ENCODE data around the gene PLEKHM3. TPM values are rescaled to one million over a fixed set of nuclear protein-coding genes. Genes with fewer than 3 reads are reported as not detected.

The PLEKHM3 gene
- total RNA-seq, 1 experiment from 2014 or later, result 8.4 TPM

DNA sequence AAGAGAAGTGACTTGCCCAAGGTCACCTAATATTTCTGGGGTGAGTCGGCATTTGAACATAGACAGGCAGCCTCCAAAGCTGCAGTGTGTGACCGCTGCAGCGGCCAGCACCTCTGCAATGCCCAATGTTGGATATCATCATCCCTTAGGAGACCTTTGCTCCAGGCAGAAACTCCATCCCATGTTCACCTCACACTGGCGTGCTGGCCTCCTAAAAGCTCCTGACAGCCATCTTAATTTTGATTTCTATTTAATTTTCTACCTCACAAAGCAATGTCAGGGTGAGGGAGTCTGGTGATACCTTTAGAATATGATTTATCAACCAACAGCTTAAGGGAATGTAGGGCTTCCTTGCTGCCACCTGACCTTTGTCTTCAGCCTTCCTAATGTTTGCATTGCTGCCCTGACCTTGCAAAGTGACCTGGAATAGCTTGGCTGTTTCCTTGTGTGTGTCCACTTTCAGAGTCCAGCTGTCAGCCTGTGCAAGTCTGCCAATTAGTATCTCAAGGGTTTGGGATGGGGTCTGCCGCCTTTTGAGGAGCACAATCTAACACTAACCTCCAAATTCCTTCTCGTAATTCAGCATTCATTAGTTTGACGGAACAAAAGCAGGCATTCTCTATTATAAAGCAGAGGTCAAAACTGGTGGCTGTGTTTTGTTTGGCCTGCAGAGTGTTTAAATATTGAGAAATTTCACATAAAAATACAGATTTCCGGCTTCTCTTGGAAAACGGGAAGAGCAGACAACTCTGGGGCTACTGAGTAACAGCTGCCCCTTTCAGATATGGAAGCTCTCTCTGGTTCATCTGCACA, 127.6 kb downstream of the PLEKHM3 start:
- no TSS peak for BruUV-seq (replicated peaks)
- Histone ChIP-seq H3K36me3 (ENCODE audit: low read depth) (no peaks in the 10 kb centered on the region), H3K4me2 (no peak overlapping the region), H3K27ac (no peak overlapping the region), H3K27me3 (ENCODE audit: insufficient read depth, low read depth) (no peaks in the 10 kb centered on the region), H4K20me1 (ENCODE audit: insufficient read depth) (no peaks in the 10 kb centered on the region), H3K9me2 (ENCODE audit: insufficient read depth) (no peaks in the 10 kb centered on the region), H3K79me2 (ENCODE audit: low read depth) (no peaks in the 10 kb centered on the region), H3K4me1 (replicated peaks; ENCODE audit: insufficient read depth) (no peaks in the 10 kb centered on the region), H2AFZ (no peak overlapping the region), H3K9me3 (ENCODE audit: insufficient read depth, low read depth) (no peaks in the 10 kb centered on the region), H3K4me3 (no peak overlapping the region), H3F3A (ENCODE audit: insufficient read depth, low read depth) (no peaks in the 10 kb centered on the region)
- TF ChIP-seq CTCF (conservative IDR thresholded peaks at IDR 0.05) (no peak), EZH2 (IDR thresholded peaks at IDR 0.05; ENCODE audit: low read depth) (no peak)
- intact Hi-C loops (cut with micrococcal nuclease; ENCODE audit: unreplicated experiment), result no loop called here
- ChIA-PET CTCF (no interaction called here), POLR2A (ENCODE audit: unreplicated experiment) (no interaction called here)
- no peak for DNase-seq

- BruUV-seq (replicated peaks), result no TSS peak
- TF ChIP-seq CTCF (conservative IDR thresholded peaks at IDR 0.05), result no peak
- TF ChIP-seq EZH2 (IDR thresholded peaks at IDR 0.05; ENCODE audit: low read depth), result no peak
- H3K27ac ChIP-seq, result no peak overlapping the region
- POLR2A ChIA-PET (ENCODE audit: unreplicated experiment), result no interaction called here
- no peaks in the 10 kb centered on the region for H3K27me3 ChIP-seq (ENCODE audit: insufficient read depth, low read depth)
- no peaks in the 10 kb centered on the region for H3K4me1 ChIP-seq (replicated peaks; ENCODE audit: insufficient read depth)
- no peak overlapping the region for H3K4me2 ChIP-seq
- H3K79me2 ChIP-seq (ENCODE audit: low read depth), result no peaks in the 10 kb centered on the region
- no peaks in the 10 kb centered on the region for H3F3A ChIP-seq (ENCODE audit: insufficient read depth, low read depth)
- DNase-seq, result no peak
- H3K9me3 ChIP-seq (ENCODE audit: insufficient read depth, low read depth), result no peaks in the 10 kb centered on the region
- H4K20me1 ChIP-seq (ENCODE audit: insufficient read depth), result no peaks in the 10 kb centered on the region
- no peaks in the 10 kb centered on the region for H3K36me3 ChIP-seq (ENCODE audit: low read depth)
- H2AFZ ChIP-seq, result no peak overlapping the region
- intact Hi-C loops (cut with micrococcal nuclease; ENCODE audit: unreplicated experiment), result no loop called here
- CTCF ChIA-PET, result no interaction called here
- no peaks in the 10 kb centered on the region for H3K9me2 ChIP-seq (ENCODE audit: insufficient read depth)
- H3K4me3 ChIP-seq, result no peak overlapping the region
These were observed 128.6 kb downstream of the PLEKHM3 start for GRCh38 chr2:207896525-207897285.

DNA sequence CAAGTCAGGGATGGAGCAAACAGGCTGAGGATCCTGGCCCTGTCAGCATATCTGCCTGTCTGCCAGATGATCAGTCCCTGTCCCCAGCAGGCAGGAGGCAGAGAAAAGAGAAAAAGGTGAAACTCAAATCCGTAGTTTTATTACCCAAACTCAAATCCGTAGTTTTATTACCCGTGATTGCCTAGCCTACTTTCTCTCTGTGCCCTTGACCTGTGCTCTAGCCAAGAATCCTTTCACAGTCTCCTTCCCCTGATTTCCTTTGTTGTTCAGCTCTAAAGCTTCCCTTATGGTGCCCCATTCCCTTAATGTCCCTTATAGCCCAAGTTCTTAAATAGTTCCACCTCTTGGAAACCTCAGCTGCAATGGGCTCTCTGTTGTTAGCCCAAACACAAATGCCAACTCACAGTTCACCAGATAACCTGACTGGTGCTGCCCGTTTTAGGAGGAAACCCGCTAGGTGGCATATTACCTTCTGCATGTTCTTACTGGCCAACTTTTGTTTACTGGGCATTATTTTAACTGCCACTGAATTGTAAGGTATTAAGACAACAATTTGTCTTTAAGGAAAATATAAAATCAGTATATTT, 130.0 kb downstream of the PLEKHM3 start:
- BruUV-seq (replicated peaks), result no TSS peak
- H3K9me2 ChIP-seq (ENCODE audit: insufficient read depth), result no peaks in the 10 kb centered on the region
- intact Hi-C loops (cut with micrococcal nuclease; ENCODE audit: unreplicated experiment), result no loop called here
- DNase-seq, result no peak
- H2AFZ ChIP-seq, result no peak overlapping the region
- TF ChIP-seq CTCF (conservative IDR thresholded peaks at IDR 0.05), result no peak
- no peak for TF ChIP-seq EZH2 (IDR thresholded peaks at IDR 0.05; ENCODE audit: low read depth)
- no peaks in the 10 kb centered on the region for H3K9me3 ChIP-seq (ENCODE audit: insufficient read depth, low read depth)
- no peaks in the 10 kb centered on the region for H3K36me3 ChIP-seq (ENCODE audit: low read depth)
- no peaks in the 10 kb centered on the region for H3F3A ChIP-seq (ENCODE audit: insufficient read depth, low read depth)
- CTCF ChIA-PET, result no interaction called here
- no peaks in the 10 kb centered on the region for H3K79me2 ChIP-seq (ENCODE audit: low read depth)
- no peak overlapping the region for H3K4me3 ChIP-seq
- POLR2A ChIA-PET (ENCODE audit: unreplicated experiment), result no interaction called here
- no peak overlapping the region for H3K4me2 ChIP-seq
- H3K4me1 ChIP-seq (replicated peaks; ENCODE audit: insufficient read depth), result no peaks in the 10 kb centered on the region
- H3K27me3 ChIP-seq (ENCODE audit: insufficient read depth, low read depth), result no peaks in the 10 kb centered on the region
- no peak overlapping the region for H3K27ac ChIP-seq
- no peaks in the 10 kb centered on the region for H4K20me1 ChIP-seq (ENCODE audit: insufficient read depth)
